GM12873 (cell line): ENCODE data around the gene SCML2.

Experiments used
- CTCF ChIP-seq: IDR thresholded peaks from 2 replicates; pipeline ENCODE4 v1.5.1; 2012; ENCODE audit warnings: low read depth, mild to moderate bottlenecking, moderate library complexity, low read length, control low read depth; ENCODE audit not compliant: insufficient read depth; ENCODE audit errors: missing control alignments

Gene SCML2

GRCh38 chrX:18354369-18355223 is at the start of gene SCML2:
TSS of gene SCML2 (minus strand) at chrX:18354688. CDS start at chrX:18334071, 20,617 bp downstream.
- TF ChIP-seq CTCF, result no peak

- no peak for TF ChIP-seq CTCF
These were observed 47.3 kb upstream of the SCML2 start for GRCh38 chrX:18401848-18402213.

GRCh38 chrX:18394477-18394876 is 40.0 kb upstream of the SCML2 start:
- TF ChIP-seq CTCF, result no peak

- peak; percentile 56 for TF ChIP-seq CTCF
These were observed 36.6 kb upstream of the SCML2 start for GRCh38 chrX:18390941-18391538.

GRCh38 chrX:18389966-18390365 is 35.5 kb upstream of the SCML2 start:
- TF ChIP-seq CTCF, result peak; percentile 33

GRCh38 chrX:18377796-18378195 is 23.3 kb upstream of the SCML2 start:
- TF ChIP-seq CTCF, result peak; percentile 75

- TF ChIP-seq CTCF, result no peak
These were observed 13.9 kb upstream of the SCML2 start for GRCh38 chrX:18368402-18368801.
